Measurements from ENCODE around the gene MARCO. TPM values are rescaled to one million over a fixed set of nuclear protein-coding genes. Genes with fewer than 3 reads are reported as not detected.
"Not testable (repeated sequence)": the region's sequence is repeated elsewhere in the genome, so short reads cannot be mapped to it uniquely, and the experiment has no call there.

The MARCO gene
- total and polyA plus RNA-seq, 2 donors = 4.2 to 31.0 TPM

DNA sequence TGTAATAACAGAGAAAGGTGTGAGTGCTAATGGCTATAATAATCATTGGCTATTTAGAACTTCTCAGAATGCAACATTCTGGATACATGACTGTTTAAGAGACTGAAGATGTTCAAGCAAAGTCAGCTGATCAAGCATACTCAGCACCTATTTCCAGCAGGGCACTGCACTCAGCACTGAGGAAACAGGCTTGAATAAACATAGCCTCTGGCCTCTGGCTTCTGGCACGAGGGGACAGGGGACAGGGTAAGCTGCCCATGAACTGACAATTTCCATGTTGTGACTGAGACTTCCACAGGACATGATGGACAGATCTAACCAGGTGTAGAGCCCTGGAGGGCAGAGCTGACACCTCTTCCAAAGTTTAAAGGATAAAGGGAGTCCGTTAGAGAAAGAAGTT lies 1.3 kb downstream of the MARCO start:
- Histone ChIP-seq H3K4me3 (ENCODE audit: low read length in 2 of 2) (no peak overlapping the region), H3K9me3 (ENCODE audit: control insufficient read depth in 2 of 2, insufficient read depth in 1 of 2, low read length in 1 of 2) (no peaks in the 10 kb centered on the region), H3K27me3 (ENCODE audit: control insufficient read depth in 2 of 2, insufficient read depth in 1 of 2, low read length in 1 of 2) (no peaks in the 10 kb centered on the region), H3K27ac (ENCODE audit: low read depth in 1 of 2, low read length in 1 of 2) (no peak overlapping the region), H3K4me1 (ENCODE audit: control insufficient read depth in 2 of 2, insufficient read depth in 2 of 2, low read length in 2 of 2) (no peaks in the 10 kb centered on the region), H3K36me3 (ENCODE audit: control insufficient read depth in 2 of 2, insufficient read depth in 2 of 2, low read length in 1 of 2) (no peaks in the 10 kb centered on the region)
- DNase-seq (ENCODE audit: low read depth in 6 of 9, low spot score in 9 of 9) = no peak
- WGBS = 82% methylated on average over 2 of the region's 2 CpGs

GRCh38 chr2:118945881-118946280 lies 3.9 kb downstream of the MARCO start:
- Histone ChIP-seq H3K36me3 (ENCODE audit: control insufficient read depth in 2 of 2, insufficient read depth in 2 of 2, low read length in 1 of 2) (no peaks in the 10 kb centered on the region), H3K9me3 (ENCODE audit: control insufficient read depth in 2 of 2, insufficient read depth in 1 of 2, low read length in 1 of 2) (no peaks in the 10 kb centered on the region), H3K27me3 (ENCODE audit: control insufficient read depth in 2 of 2, insufficient read depth in 1 of 2, low read length in 1 of 2) (no peaks in the 10 kb centered on the region), H3K4me3 (ENCODE audit: low read length in 2 of 2) (no peak overlapping the region), H3K4me1 (ENCODE audit: control insufficient read depth in 2 of 2, insufficient read depth in 2 of 2, low read length in 2 of 2) (no peaks in the 10 kb centered on the region), H3K27ac (ENCODE audit: low read depth in 1 of 2, low read length in 1 of 2) (no peak overlapping the region)
- DNase-seq (ENCODE audit: low read depth in 6 of 9, low spot score in 9 of 9) = no peak
- 89% methylated on average over 3 of the region's 3 CpGs for WGBS

DNA sequence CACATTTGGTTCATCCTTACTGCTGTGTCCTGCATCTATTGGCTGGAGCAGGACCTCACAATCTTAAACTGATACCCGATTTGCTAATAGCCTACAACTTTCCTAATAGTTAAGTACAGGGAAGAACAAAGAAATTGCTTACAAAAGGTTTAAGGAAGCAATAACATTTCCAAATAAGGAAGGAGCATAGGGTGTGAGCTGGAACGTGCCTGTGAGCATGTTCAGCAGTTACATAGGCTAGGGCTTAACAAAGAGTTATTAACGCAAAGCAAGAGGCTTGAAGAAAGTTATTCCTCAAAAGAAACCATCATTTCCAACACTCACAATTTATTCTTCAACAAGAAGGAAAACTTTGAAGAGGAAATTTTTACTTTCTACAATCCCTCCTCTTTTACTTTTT lies 6.3 kb downstream of the MARCO start:
- not testable (repeated sequence) for H3K9me3 ChIP-seq (ENCODE audit: control insufficient read depth in 2 of 2, insufficient read depth in 1 of 2, low read length in 1 of 2); H3K36me3 ChIP-seq (ENCODE audit: control insufficient read depth in 2 of 2, insufficient read depth in 2 of 2, low read length in 1 of 2); DNase-seq (ENCODE audit: low read depth in 6 of 9, low spot score in 9 of 9); H3K4me3 ChIP-seq (ENCODE audit: low read length in 2 of 2); H3K4me1 ChIP-seq (ENCODE audit: control insufficient read depth in 2 of 2, insufficient read depth in 2 of 2, low read length in 2 of 2); H3K27me3 ChIP-seq (ENCODE audit: control insufficient read depth in 2 of 2, insufficient read depth in 1 of 2, low read length in 1 of 2); H3K27ac ChIP-seq (ENCODE audit: low read depth in 1 of 2, low read length in 1 of 2)
- 73% methylated on average over 3 of the region's 3 CpGs for WGBS

DNA sequence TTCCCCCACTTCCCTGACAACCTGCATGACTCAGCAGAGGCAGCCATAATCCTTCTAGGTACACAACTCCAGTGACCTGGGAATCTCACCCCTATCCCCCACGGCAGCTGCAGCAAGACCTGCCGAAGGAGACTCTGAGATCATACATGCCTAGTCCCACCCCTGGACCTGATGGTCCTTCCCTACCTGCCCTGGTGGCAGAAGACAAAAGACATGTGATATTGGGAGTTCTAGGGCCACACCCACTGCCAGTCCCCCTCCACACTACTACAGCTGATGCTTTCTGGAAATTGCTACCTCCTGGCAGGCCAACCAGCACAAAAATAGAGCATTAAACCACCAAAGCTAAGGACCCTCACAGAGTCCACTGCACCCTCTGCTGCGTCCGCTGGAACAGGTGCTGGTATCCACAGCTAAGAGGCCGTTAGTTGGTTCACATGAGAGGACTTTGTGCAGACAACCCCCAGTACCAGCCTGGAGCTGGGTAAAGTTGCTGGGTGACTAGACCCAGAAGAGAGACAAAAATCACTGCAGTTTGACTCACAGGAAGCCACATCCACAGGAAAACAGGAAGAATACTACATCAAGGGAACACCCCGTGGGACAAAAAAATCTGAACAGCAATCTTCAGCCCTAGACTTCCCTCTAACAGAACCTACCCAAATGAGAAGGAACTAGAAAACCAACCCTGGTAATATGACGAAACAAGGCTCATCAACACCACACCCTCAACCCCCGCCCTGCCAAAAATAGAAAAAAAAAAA lies 12.5 kb downstream of the MARCO start:
- 82% methylated on average over 8 of the region's 8 CpGs for WGBS
- Histone ChIP-seq H3K4me3 (ENCODE audit: low read length in 2 of 2) (no peak overlapping the region), H3K27me3 (ENCODE audit: control insufficient read depth in 2 of 2, insufficient read depth in 1 of 2, low read length in 1 of 2) (no peaks in the 10 kb centered on the region), H3K4me1 (ENCODE audit: control insufficient read depth in 2 of 2, insufficient read depth in 2 of 2, low read length in 2 of 2) (no peaks in the 10 kb centered on the region), H3K36me3 (ENCODE audit: control insufficient read depth in 2 of 2, insufficient read depth in 2 of 2, low read length in 1 of 2) (no peaks in the 10 kb centered on the region), H3K27ac (ENCODE audit: low read depth in 1 of 2, low read length in 1 of 2) (no peak overlapping the region), H3K9me3 (ENCODE audit: control insufficient read depth in 2 of 2, insufficient read depth in 1 of 2, low read length in 1 of 2) (no peaks in the 10 kb centered on the region)
- DNase-seq (ENCODE audit: low read depth in 6 of 9, low spot score in 9 of 9) = no peak

DNA sequence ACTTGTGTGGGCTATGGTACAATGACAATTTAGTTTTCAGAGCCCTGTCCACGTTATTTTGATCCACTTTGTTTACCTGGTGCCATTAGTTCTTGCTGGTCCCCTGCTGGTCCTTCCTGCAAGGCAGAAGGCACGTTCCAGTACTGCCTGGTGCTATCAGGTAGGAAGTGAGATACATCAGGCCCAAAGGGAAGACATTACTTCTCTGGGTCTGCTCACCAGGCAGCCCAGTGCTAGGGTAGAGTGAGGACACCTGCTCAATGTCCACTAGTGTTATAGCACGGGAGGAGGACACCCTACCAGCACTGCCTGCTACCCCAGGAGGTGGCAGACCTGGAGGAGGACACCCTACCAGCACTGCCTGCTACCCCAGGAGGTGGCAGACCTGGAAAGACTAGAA lies 23.7 kb downstream of the MARCO start:
- Histone ChIP-seq H3K4me1 (ENCODE audit: control insufficient read depth in 2 of 2, insufficient read depth in 2 of 2, low read length in 2 of 2) (no peaks in the 10 kb centered on the region), H3K36me3 (ENCODE audit: control insufficient read depth in 2 of 2, insufficient read depth in 2 of 2, low read length in 1 of 2) (no peaks in the 10 kb centered on the region), H3K4me3 (ENCODE audit: low read length in 2 of 2) (no peak overlapping the region), H3K9me3 (ENCODE audit: control insufficient read depth in 2 of 2, insufficient read depth in 1 of 2, low read length in 1 of 2) (no peaks in the 10 kb centered on the region), H3K27ac (ENCODE audit: low read depth in 1 of 2, low read length in 1 of 2) (no peak overlapping the region), H3K27me3 (ENCODE audit: control insufficient read depth in 2 of 2, insufficient read depth in 1 of 2, low read length in 1 of 2) (no peaks in the 10 kb centered on the region)
- DNase-seq (ENCODE audit: low read depth in 6 of 9, low spot score in 9 of 9) = no peak
- WGBS = 48% methylated on average over 3 of the region's 3 CpGs

- H3K27me3 ChIP-seq (ENCODE audit: control insufficient read depth in 2 of 2, insufficient read depth in 1 of 2, low read length in 1 of 2) = no peaks in the 10 kb centered on the region
- WGBS = 83% methylated on average over 6 of the region's 6 CpGs
- no peak overlapping the region for H3K4me3 ChIP-seq (ENCODE audit: low read length in 2 of 2)
- no peaks in the 10 kb centered on the region for H3K4me1 ChIP-seq (ENCODE audit: control insufficient read depth in 2 of 2, insufficient read depth in 2 of 2, low read length in 2 of 2)
- DNase-seq (ENCODE audit: low read depth in 6 of 9, low spot score in 9 of 9) = no peak
- no peaks in the 10 kb centered on the region for H3K9me3 ChIP-seq (ENCODE audit: control insufficient read depth in 2 of 2, insufficient read depth in 1 of 2, low read length in 1 of 2)
- H3K36me3 ChIP-seq (ENCODE audit: control insufficient read depth in 2 of 2, insufficient read depth in 2 of 2, low read length in 1 of 2) = no peaks in the 10 kb centered on the region
- H3K27ac ChIP-seq (ENCODE audit: low read depth in 1 of 2, low read length in 1 of 2) = no peak overlapping the region
Observed at GRCh38 chr2:118967124-118967880, 25.3 kb downstream of the MARCO start.

DNA sequence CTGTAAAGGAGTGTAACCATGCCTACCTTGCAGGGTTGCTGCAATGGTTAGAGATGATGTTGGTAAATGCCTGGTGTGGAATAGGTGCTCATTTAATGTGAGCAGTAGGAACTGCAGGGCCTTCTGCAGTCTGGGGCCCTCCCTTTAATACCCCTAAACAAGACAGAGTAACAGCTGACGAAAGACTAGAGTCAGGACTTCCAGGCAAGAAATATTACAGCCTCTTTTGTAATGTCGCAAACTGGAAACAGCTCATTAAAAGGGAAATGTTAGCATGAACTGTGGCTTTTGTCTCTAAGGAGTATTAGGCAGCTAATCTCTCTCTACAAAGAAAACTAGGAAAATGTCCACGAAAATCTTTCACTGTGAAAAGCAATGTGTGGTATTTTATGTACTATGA lies 26.0 kb downstream of the MARCO start:
- Histone ChIP-seq H3K27ac (ENCODE audit: low read depth in 1 of 2, low read length in 1 of 2) (no peak overlapping the region), H3K27me3 (ENCODE audit: control insufficient read depth in 2 of 2, insufficient read depth in 1 of 2, low read length in 1 of 2) (no peaks in the 10 kb centered on the region), H3K9me3 (ENCODE audit: control insufficient read depth in 2 of 2, insufficient read depth in 1 of 2, low read length in 1 of 2) (no peaks in the 10 kb centered on the region), H3K36me3 (ENCODE audit: control insufficient read depth in 2 of 2, insufficient read depth in 2 of 2, low read length in 1 of 2) (no peaks in the 10 kb centered on the region), H3K4me1 (ENCODE audit: control insufficient read depth in 2 of 2, insufficient read depth in 2 of 2, low read length in 2 of 2) (no peaks in the 10 kb centered on the region), H3K4me3 (ENCODE audit: low read length in 2 of 2) (no peak overlapping the region)
- WGBS = 85% methylated on average over 3 of the region's 3 CpGs
- DNase-seq (ENCODE audit: low read depth in 6 of 9, low spot score in 9 of 9) = no peak

GRCh38 chr2:118968961-118969733 lies 27.2 kb downstream of the MARCO start:
- H3K9me3 ChIP-seq (ENCODE audit: control insufficient read depth in 2 of 2, insufficient read depth in 1 of 2, low read length in 1 of 2) = no peaks in the 10 kb centered on the region
- H3K36me3 ChIP-seq (ENCODE audit: control insufficient read depth in 2 of 2, insufficient read depth in 2 of 2, low read length in 1 of 2) = no peaks in the 10 kb centered on the region
- WGBS = 88% methylated on average over 7 of the region's 7 CpGs
- no peaks in the 10 kb centered on the region for H3K4me1 ChIP-seq (ENCODE audit: control insufficient read depth in 2 of 2, insufficient read depth in 2 of 2, low read length in 2 of 2)
- DNase-seq (ENCODE audit: low read depth in 6 of 9, low spot score in 9 of 9) = no peak
- H3K27me3 ChIP-seq (ENCODE audit: control insufficient read depth in 2 of 2, insufficient read depth in 1 of 2, low read length in 1 of 2) = no peaks in the 10 kb centered on the region
- H3K4me3 ChIP-seq (ENCODE audit: low read length in 2 of 2) = no peak overlapping the region
- H3K27ac ChIP-seq (ENCODE audit: low read depth in 1 of 2, low read length in 1 of 2) = no peak overlapping the region
